Uterus (tissue), 4 donors: ENCODE measurements around the gene SFXN3. TPM values are rescaled to one million over a fixed set of nuclear protein-coding genes. Genes with fewer than 3 reads are reported as not detected.
A peak's percentile ranks its signal among the peaks of the same experiment; 100 is the strongest.

Experiments used
- DNase-seq, 2 donors: peaks; one replicate each; pipeline ENCODE4 v3.0.0-alpha.2; 2019 to 2020
- H3K27ac ChIP-seq, 2 donors: fragments of 200-600 bp; sonication (generic); 1 replicate in 1 of 2; 2 replicates in 1 of 2; pipeline ENCODE4 v1.5.1; 2016 to 2018
- H3K27me3 ChIP-seq, 2 donors: fragments of 200-600 bp; sonication (generic); one replicate each; pipeline ENCODE4 v1.5.1; 2018 to 2019; ENCODE audit warnings: control low read depth in 1 of 2
- H3K36me3 ChIP-seq, 2 donors: fragments of 200-600 bp; sonication (generic); one replicate each; pipeline ENCODE4 v1.5.1; 2019; ENCODE audit warnings: control low read depth in 1 of 2
- H3K4me1 ChIP-seq, 2 donors: fragments of 200-600 bp; sonication (generic); one replicate each; pipeline ENCODE4 v1.5.1; 2018 to 2019; ENCODE audit warnings: control low read depth in 1 of 2
- H3K4me3 ChIP-seq, 2 donors: fragments of 200-600 bp; sonication (generic); 1 replicate in 1 of 2; 2 replicates in 1 of 2; pipeline ENCODE4 v1.5.1; 2018 to 2019; ENCODE audit warnings: mild to moderate bottlenecking in 1 of 2
- H3K9me3 ChIP-seq, 2 donors: fragments of 200-600 bp; sonication (generic); one replicate each; pipeline ENCODE4 v1.5.1; 2019; ENCODE audit warnings: control low read depth in 1 of 2
- CTCF ChIP-seq, 4 experiments: fragments of 200-600 bp in 2 of 4; fragments of 450-650 bp in 2 of 4; sonication (generic) in 2 of 4; IDR thresholded peaks; one replicate each; pipeline ENCODE4 v1.5.1; 2016 to 2019; ENCODE audit warnings: antibody characterized with exemption in 4 of 4, mild to moderate bottlenecking in 2 of 4, moderate library complexity in 1 of 4
- POLR2A ChIP-seq, 2 donors: fragments of 450-650 bp; IDR thresholded peaks; one replicate each; pipeline ENCODE4 v1.6.1; 2016; ENCODE audit warnings: antibody characterized with exemption in 2 of 2, mild to moderate bottlenecking in 1 of 2, moderate library complexity in 1 of 2
- intact Hi-C: fragments of 100-400 bp; cut with DNase I; formaldehyde crosslinking; loops from one replicate; pipeline ENCODE4 v1.15.1; 2023; ENCODE audit warnings: low total_unique reads
- total RNA-seq, 4 donors: library from RNA; depleted of rRNA in 3 of 4; stranded (reverse); fragments of >200 nt in 3 of 4; gene quantifications; one replicate each; pipeline versions ENCODE4 v1.1.0 to v1.2.4, GENCODE V29; 2014 to 2023
- donor health status: DM: yes; HTN: yes; CAD: no.

SFXN3 gene
- total RNA-seq, 4 donors from 2014 or later = 34.6 to 161 (median 58.1) TPM

GRCh38 chr10:101003639-101004206 is 27.3 kb upstream of the SFXN3 start:
- H3K27ac ChIP-seq = no peak overlapping the region
- no peaks in the 10 kb centered on the region for H3K9me3 ChIP-seq
- no peak for TF ChIP-seq POLR2A (IDR thresholded peaks at IDR 0.05)
- no peak for TF ChIP-seq CTCF (IDR thresholded peaks at IDR 0.05)
- intact Hi-C loops = no loop called here
- H3K4me3 ChIP-seq = no peak overlapping the region
- no peaks in the 10 kb centered on the region for H3K36me3 ChIP-seq
- no peaks in the 10 kb centered on the region for H3K27me3 ChIP-seq
- DNase-seq = no peak
- peaks cover 6 to 11% of the 10 kb centered on the region in 2 donors for H3K4me1 ChIP-seq

GRCh38 chr10:101005361-101005760 is 25.7 kb upstream of the SFXN3 start:
- no peak overlapping the region for H3K4me3 ChIP-seq
- peaks cover 6 to 11% of the 10 kb centered on the region in 2 donors for H3K4me1 ChIP-seq
- H3K9me3 ChIP-seq = no peaks in the 10 kb centered on the region
- intact Hi-C loops = no loop called here
- TF ChIP-seq CTCF (IDR thresholded peaks at IDR 0.05) = no peak
- no peak for TF ChIP-seq POLR2A (IDR thresholded peaks at IDR 0.05)
- no peak overlapping the region for H3K27ac ChIP-seq
- no peak for DNase-seq
- H3K27me3 ChIP-seq = no peaks in the 10 kb centered on the region
- H3K36me3 ChIP-seq = no peaks in the 10 kb centered on the region

- Histone ChIP-seq H3K36me3 (no peaks in the 10 kb centered on the region), H3K4me1 (peaks cover 6 to 11% of the 10 kb centered on the region in 2 donors), H3K27me3 (no peaks in the 10 kb centered on the region), H3K4me3 (no peak overlapping the region), H3K27ac (peak overlapping the region in 1 of 2 donors; percentile 71), H3K9me3 (no peaks in the 10 kb centered on the region)
- TF ChIP-seq POLR2A (IDR thresholded peaks at IDR 0.05) (no peak), CTCF (IDR thresholded peaks at IDR 0.05) (no peak)
- DNase-seq = no peak
- intact Hi-C loops = no loop called here
Observed at GRCh38 chr10:101005869-101006567, 25.0 kb upstream of the SFXN3 start.

GRCh38 chr10:101006593-101007098 is 24.4 kb upstream of the SFXN3 start:
- Histone ChIP-seq H3K27ac (peak overlapping the region; percentile 64 to 71), H3K27me3 (no peaks in the 10 kb centered on the region), H3K4me3 (no peak overlapping the region), H3K4me1 (peaks cover 6 to 11% of the 10 kb centered on the region in 2 donors), H3K36me3 (no peaks in the 10 kb centered on the region), H3K9me3 (no peaks in the 10 kb centered on the region)
- TF ChIP-seq POLR2A (IDR thresholded peaks at IDR 0.05) = no peak
- TF ChIP-seq CTCF (IDR thresholded peaks at IDR 0.05) = no peak
- peak in 1 of 2 donors; percentile 46 for DNase-seq
- intact Hi-C loops = no loop called here

GRCh38 chr10:101007099-101007711 is 23.8 kb upstream of the SFXN3 start:
- intact Hi-C loops = no loop called here

More at GRCh38 chr10:101007099-101007711, 23.8 kb upstream of the SFXN3 start:
- no peak overlapping the region for H3K4me3 ChIP-seq
- DNase-seq = peak in 1 of 2 donors; percentile 38
- H3K27ac ChIP-seq = peak overlapping the region; percentile 64 to 71
- no peaks in the 10 kb centered on the region for H3K9me3 ChIP-seq
- peaks cover 5 to 6% of the 10 kb centered on the region in 2 donors for H3K4me1 ChIP-seq
- TF ChIP-seq POLR2A (IDR thresholded peaks at IDR 0.05) = no peak
- no peak for TF ChIP-seq CTCF (IDR thresholded peaks at IDR 0.05)
- no peaks in the 10 kb centered on the region for H3K27me3 ChIP-seq
- H3K36me3 ChIP-seq = no peaks in the 10 kb centered on the region
